ENCODE results near the gene RBM24. TPM values are rescaled to one million over a fixed set of nuclear protein-coding genes. Genes with fewer than 3 reads are reported as not detected.

RBM24 gene
- total and polyA plus RNA-seq, 10 of the 15 experiments (the other 5 are each of a cell fraction or from before 2014, with no cell fraction given) = 0.08 to 0.09 (median 0.09) TPM; not detected in 7

DNA sequence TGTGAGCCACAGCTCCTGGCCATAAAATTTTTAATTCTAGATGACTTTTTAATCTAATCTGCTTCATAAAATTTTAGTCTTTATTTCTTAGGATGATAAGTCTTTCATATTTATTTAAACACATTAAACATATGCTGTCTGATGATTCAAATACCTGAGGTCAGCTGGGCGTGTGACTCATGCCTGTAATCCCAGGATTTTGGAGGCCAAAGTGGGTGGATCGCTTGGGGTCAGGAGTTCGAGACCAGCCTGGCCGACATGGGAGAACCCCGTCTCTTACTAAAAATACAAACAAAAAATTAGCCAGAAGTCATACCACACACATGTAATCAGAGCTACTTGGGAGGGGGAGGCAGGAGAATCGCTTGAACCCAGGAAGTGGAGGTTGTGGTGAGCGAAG lies 53.1 kb downstream of the RBM24 start (continued):
- TF ChIP-seq NR2C1 (IDR thresholded peaks at IDR 0.05) (no peak), SIX5 (IDR thresholded peaks at IDR 0.05; ENCODE audit: low read depth, low read length, severe bottlenecking) (no peak), CREM (IDR thresholded peaks at IDR 0.05; ENCODE audit: low read depth) (no peak), ETV6 (conservative IDR thresholded peaks at IDR 0.05 in 1 of 2, IDR thresholded peaks at IDR 0.05 in 1 of 2; ENCODE audit: borderline replicate concordance in 1 of 2, low read depth in 1 of 2) (no peak), POLR2AphosphoS5 (IDR thresholded peaks at IDR 0.05; ENCODE audit: low read length) (no peak), RUNX3 (IDR thresholded peaks at IDR 0.05; ENCODE audit: low read length) (no peak), MXI1 (IDR thresholded peaks at IDR 0.05; ENCODE audit: low read depth, low read length) (no peak), IRF4 (IDR thresholded peaks at IDR 0.05; ENCODE audit: low read depth, low read length) (no peak), BCL11A (IDR thresholded peaks at IDR 0.05; ENCODE audit: low read depth, low read length) (no peak)

DNA sequence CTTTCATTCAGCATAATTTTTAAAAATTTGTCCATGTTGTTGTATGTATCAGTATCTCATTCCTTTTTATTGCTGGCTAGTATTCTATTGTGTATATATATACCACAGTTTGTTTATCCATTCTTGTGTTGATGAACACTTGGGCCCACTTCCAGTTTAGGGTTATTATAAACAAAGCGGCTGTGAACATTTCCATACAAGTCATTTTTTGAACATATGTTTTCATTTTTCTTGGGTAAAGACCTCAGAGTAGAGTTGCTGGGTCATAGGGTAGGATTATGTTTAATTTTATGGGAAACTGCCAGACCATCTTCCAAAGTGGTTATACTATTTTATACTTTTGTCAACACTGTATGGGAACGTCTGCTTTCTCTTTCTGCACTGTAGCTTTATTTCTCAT lies 55.3 kb downstream of the RBM24 start:
- Histone ChIP-seq H3K9me3 (replicated peaks; ENCODE audit: control insufficient read depth, insufficient read depth, low read length) (no peaks in the 10 kb centered on the region), H3K4me3 (no peak overlapping the region), H3K4me1 (ENCODE audit: control insufficient read depth, insufficient read depth, low read length) (no peaks in the 10 kb centered on the region), H2AFZ (ENCODE audit: control insufficient read depth, low read depth, low read length) (no peak overlapping the region), H4K20me1 (ENCODE audit: control insufficient read depth, insufficient read depth) (no peaks in the 10 kb centered on the region), H3K36me3 (ENCODE audit: control insufficient read depth in 2 of 2, insufficient read depth in 2 of 2, low read length in 1 of 2) (no peaks in the 10 kb centered on the region), H3K27me3 (replicated peaks in 1 of 2; ENCODE audit: control insufficient read depth in 2 of 2, insufficient read depth in 2 of 2, low read length in 1 of 2) (no peaks in the 10 kb centered on the region), H3K27ac (ENCODE audit: control insufficient read depth, insufficient read depth) (no peak overlapping the region), H3K9ac (ENCODE audit: control insufficient read depth, insufficient read depth, low read length) (no peak overlapping the region), H3K4me2 (ENCODE audit: control insufficient read depth, insufficient read depth) (no peak overlapping the region), H3K79me2 (ENCODE audit: control insufficient read depth, insufficient read depth, low read length) (no peaks in the 10 kb centered on the region)
- CTCF ChIA-PET = no interaction called here
- no peak for FAIRE-seq
- in situ Hi-C loops (cut with MboI) = no loop called here
- no TSS peak for BruUV-seq (replicated peaks)
- RAD21 ChIA-PET (ENCODE audit: unreplicated experiment) = no interaction called here
- ATAC-seq = no peak
- POLR2A ChIA-PET = no interaction called here
- no peak for TF ChIP-seq NRF1 (conservative IDR thresholded peaks at IDR 0.05; ENCODE audit: low read depth, low read length)
- no peak for TF ChIP-seq SUZ12 (IDR thresholded peaks at IDR 0.05; ENCODE audit: unreplicated experiment)
- TF ChIP-seq SREBF2 (IDR thresholded peaks at IDR 0.05; ENCODE audit: low read length) = no peak
- TF ChIP-seq, protein P1, sequence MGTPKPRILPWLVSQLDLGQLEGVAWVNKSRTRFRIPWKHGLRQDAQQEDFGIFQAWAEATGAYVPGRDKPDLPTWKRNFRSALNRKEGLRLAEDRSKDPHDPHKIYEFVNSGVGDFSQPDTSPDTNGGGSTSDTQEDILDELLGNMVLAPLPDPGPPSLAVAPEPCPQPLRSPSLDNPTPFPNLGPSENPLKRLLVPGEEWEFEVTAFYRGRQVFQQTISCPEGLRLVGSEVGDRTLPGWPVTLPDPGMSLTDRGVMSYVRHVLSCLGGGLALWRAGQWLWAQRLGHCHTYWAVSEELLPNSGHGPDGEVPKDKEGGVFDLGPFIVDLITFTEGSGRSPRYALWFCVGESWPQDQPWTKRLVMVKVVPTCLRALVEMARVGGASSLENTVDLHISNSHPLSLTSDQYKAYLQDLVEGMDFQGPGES (IDR thresholded peaks at IDR 0.05) = no peak
- TF ChIP-seq JUNB (IDR thresholded peaks at IDR 0.05) = no peak
- no peak for TF ChIP-seq SMARCA5 (IDR thresholded peaks at IDR 0.05)
- intact Hi-C loops (cut with micrococcal nuclease; ENCODE audit: unreplicated experiment) = no loop called here
- no peak for DNase-seq (ENCODE audit: low read depth, low spot score)
- WGBS (ENCODE audit: insufficient coverage, insufficient replicate concordance, low lambda C conversion rate, missing lambda C conversion rate) = 57% methylated on average over 2 of the region's 2 CpGs
- SMC1A ChIA-PET (ENCODE audit: uncharacterized antibody, unreplicated experiment) = interaction anchor here (0.6 kb wide), 1 partner anchor 12 kb away, joined by 3 read pairs; no protein-coding TSS in a partner anchor

Measured in GM12878 (cell line).